GM10266 (cell line): ENCODE measurements around the gene ORC1.

Experiments
- DNase-seq: peaks from one replicate; pipeline ENCODE4 v3.0.0; 2012; ENCODE audit errors: extremely low spot score
- CTCF ChIP-seq: IDR thresholded peaks from 2 replicates; pipeline ENCODE4 v1.5.1; 2012; ENCODE audit warnings: mild to moderate bottlenecking, low read depth; ENCODE audit not compliant: control insufficient read depth, insufficient read depth; ENCODE audit errors: missing control alignments

Gene ORC1

DNA sequence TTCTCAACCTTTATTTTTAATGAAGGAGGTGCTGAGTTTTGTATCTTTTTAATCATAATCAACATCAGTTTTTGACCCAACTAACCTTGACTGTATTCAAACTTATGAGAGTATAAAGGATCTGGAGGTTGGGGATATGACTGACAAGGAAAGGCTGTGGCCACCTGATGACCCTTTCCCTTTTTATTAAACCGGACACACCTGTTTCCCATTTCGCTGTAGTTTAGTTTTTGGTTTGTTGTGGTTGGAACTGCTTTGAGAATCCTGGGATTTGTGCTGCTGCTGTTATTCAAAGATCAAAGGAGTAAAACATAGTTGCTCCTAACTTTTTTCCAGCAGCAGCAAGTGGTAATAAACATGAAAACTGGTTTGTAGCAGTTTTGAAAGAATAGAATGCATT is 12.6 kb upstream of the ORC1 start:
- DNase-seq = no peak
- no peak for TF ChIP-seq CTCF

DNA sequence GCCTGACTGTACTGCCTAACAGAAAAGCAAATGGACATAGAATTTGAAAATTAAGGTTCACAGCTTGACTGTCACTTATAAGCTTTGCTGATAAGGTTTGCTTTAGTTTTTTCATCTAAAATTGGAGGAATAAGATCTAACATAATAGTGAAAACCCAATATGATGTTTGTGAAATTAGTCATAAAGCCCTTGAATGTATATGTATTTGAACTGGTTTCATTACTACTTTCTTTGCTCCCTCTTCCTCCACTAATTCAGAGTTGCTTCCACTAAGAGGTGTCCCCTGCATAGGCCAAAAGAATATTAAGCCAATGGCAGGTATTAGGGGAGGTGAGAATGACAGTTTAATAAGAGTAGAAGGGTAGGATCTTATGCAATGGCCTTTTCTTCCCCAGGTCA is 10.7 kb upstream of the ORC1 start:
- TF ChIP-seq CTCF = no peak
- DNase-seq = no peak

DNA sequence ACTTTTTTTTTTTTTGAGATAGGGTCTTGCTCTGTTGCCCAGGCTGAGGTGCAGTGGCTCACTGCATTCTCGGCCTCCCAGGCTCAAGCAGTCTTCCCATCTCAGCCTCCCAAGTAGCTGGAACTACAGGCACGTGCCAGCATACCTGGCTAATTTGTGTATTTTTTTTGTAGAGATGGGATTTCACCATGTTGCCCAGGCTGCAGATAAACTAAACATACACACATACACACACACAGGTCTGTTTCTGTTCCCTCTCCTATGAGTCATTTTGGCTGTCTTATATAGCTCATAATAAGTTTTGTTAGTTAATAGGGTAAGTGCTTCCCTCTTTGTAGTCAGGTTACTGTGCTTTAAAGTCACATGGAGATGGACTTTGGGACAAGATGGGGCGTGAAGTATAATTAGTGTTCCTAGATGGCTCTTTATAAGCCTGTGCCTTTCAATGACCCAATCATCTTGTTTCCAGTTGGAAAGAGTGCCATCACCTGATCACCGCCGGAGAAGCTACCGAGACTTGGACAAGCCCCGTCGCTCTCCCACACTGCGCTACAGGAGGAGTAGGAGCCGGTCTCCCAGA is 9.3 kb upstream of the ORC1 start:
- no peak for TF ChIP-seq CTCF
- no peak for DNase-seq

DNA sequence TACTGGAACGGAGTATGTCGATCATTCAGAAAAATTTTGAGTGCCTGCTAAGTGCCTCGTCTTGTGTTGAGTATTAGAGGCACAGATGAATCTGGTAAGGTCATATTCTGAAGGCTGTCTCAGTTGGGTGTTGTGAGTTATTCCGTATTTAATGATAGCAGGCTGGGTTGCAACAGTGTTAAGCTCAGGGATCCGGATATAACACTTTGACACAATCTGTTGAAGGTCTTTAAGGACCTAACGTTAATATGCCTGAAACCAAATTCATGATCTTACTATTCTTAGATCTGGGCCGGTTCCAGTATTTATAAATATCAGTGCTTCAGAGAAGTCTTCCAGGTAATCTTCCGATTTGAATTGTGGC is 734 bp upstream of the ORC1 start:
- DNase-seq = peak; percentile 12
- TF ChIP-seq CTCF = no peak

DNA sequence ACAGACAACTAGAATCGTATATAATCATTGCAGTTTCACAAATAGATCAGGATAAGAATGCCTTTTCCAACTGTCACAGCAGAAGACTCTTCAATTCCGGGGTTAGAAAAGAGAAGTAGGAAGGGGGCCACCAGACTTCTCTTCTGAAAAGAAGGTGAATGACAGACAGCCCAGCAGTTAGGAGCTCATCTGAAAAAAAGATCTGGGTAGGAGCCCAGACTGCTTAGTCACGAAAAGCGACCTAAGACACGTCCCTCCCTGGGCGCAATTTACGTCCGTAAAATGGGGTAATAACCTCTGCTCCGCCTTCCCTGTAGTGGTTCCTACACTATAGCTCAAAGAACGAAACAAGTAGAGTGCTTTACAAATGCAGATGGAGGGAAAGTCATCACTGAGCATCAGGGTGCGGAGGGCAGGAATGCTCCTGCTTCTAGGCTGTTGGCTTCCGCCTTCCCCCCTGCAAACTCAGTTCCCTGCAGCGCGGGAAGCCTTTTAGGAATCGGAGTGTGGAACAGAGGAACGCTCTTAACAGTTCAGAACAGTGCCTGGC is 582 bp downstream of the ORC1 start:
- no peak for TF ChIP-seq CTCF

DNA sequence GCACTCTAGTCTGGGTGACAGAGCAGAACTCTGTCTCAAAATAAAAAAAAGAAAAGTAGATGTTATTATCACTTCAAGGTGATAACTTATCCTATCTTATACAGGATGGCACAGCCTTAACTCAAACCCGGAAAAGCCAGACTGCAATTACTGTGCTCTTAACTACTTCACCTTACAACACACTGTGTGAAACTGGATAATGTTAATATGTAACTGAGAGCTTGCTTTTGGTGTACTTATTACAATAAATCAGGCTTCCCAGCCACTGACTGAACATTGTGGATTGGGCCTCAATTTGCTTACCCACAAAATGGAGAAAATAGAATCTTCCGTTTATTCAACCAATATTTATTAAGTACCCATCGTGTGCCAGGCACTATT is 1.4 kb downstream of the ORC1 start:
- TF ChIP-seq CTCF = no peak
- no peak for DNase-seq

More for the DNA sequence above, 582 bp downstream of the ORC1 start:
- peak; percentile 65 for DNase-seq

- TF ChIP-seq CTCF = no peak
These were observed 4.1 kb downstream of the ORC1 start for GRCh38 chr1:52400131-52400530.

More at GRCh38 chr1:52400131-52400530, 4.1 kb downstream of the ORC1 start:
- DNase-seq = no peak
